ENCODE data around the gene MATN1. TPM values are rescaled to one million over a fixed set of nuclear protein-coding genes. Genes with fewer than 3 reads are reported as not detected.
A peak's percentile ranks its signal among the peaks of the same experiment; 100 is the strongest.

The MATN1 gene
- total RNA-seq, 1 donor from 2014 or later, result 0.54 TPM

GRCh38 chr1:30718636-30719405 is 4.6 kb downstream of the MATN1 start:
- H3K9me3 Mint-ChIP-seq, result peaks cover 5% of the 10 kb centered on the region
- intact Hi-C loops (cut with micrococcal nuclease), result loop anchor here (1.0 to 10.0 kb wide), 6 partner anchors 25 to 436 kb away; no protein-coding TSS in a partner anchor
- peak overlapping the region; percentile 96 for H3K27ac Mint-ChIP-seq
- peaks cover 2% of the 10 kb centered on the region for H3K36me3 Mint-ChIP-seq (ENCODE audit: low read depth)
- peaks cover 14% of the 10 kb centered on the region for H3K4me1 Mint-ChIP-seq
- peak overlapping the region; percentile 96 for H3K4me3 Mint-ChIP-seq
- no peaks in the 10 kb centered on the region for H3K27me3 Mint-ChIP-seq
- peak; percentile 99 for DNase-seq

GRCh38 chr1:30718091-30718635 is 5.2 kb downstream of the MATN1 start:
- H3K27ac Mint-ChIP-seq, result peak overlapping the region; percentile 96
- intact Hi-C loops (cut with micrococcal nuclease), result loop anchor here (1.0 to 10.0 kb wide), 3 partner anchors 26 to 437 kb away; no protein-coding TSS in a partner anchor
- peak; percentile 99 for DNase-seq
- H3K4me1 Mint-ChIP-seq, result peaks cover 14% of the 10 kb centered on the region
- peak overlapping the region; percentile 96 for H3K4me3 Mint-ChIP-seq
- H3K36me3 Mint-ChIP-seq (ENCODE audit: low read depth), result peaks cover 2% of the 10 kb centered on the region
- no peaks in the 10 kb centered on the region for H3K27me3 Mint-ChIP-seq
- peaks cover 5% of the 10 kb centered on the region for H3K9me3 Mint-ChIP-seq

- H3K27me3 Mint-ChIP-seq, result peaks cover 3% of the 10 kb centered on the region
Observed at GRCh38 chr1:30716646-30717045, 6.7 kb downstream of the MATN1 start.

GRCh38 chr1:30715886-30716285 is 7.5 kb downstream of the MATN1 start:
- no peak overlapping the region for H3K4me3 Mint-ChIP-seq
- H3K36me3 Mint-ChIP-seq (ENCODE audit: low read depth), result peaks cover 2% of the 10 kb centered on the region
- DNase-seq, result no peak
- peaks cover 5% of the 10 kb centered on the region for H3K9me3 Mint-ChIP-seq
- intact Hi-C loops (cut with micrococcal nuclease), result loop anchor here (5.0 to 10.0 kb wide), 2 partner anchors 196 to 439 kb away; no protein-coding TSS in a partner anchor
- H3K27me3 Mint-ChIP-seq, result peaks cover 5% of the 10 kb centered on the region
- peaks cover 14% of the 10 kb centered on the region for H3K4me1 Mint-ChIP-seq
- no peak overlapping the region for H3K27ac Mint-ChIP-seq

More at GRCh38 chr1:30716646-30717045, 6.7 kb downstream of the MATN1 start:
- Mint-ChIP-seq H3K36me3 (ENCODE audit: low read depth) (peaks cover 2% of the 10 kb centered on the region), H3K4me1 (peaks cover 14% of the 10 kb centered on the region), H3K27ac (no peak overlapping the region), H3K4me3 (peak overlapping the region; percentile 61), H3K9me3 (peaks cover 5% of the 10 kb centered on the region)
- intact Hi-C loops (cut with micrococcal nuclease), result loop anchor here (5.0 to 10.0 kb wide), 2 partner anchors 196 to 438 kb away; no protein-coding TSS in a partner anchor
- DNase-seq, result no peak

- Mint-ChIP-seq H3K4me3 (no peak overlapping the region), H3K9me3 (peaks cover 5% of the 10 kb centered on the region), H3K27me3 (peaks cover 5% of the 10 kb centered on the region), H3K36me3 (ENCODE audit: low read depth) (peaks cover 2% of the 10 kb centered on the region), H3K27ac (no peak overlapping the region), H3K4me1 (peaks cover 14% of the 10 kb centered on the region)
- DNase-seq, result no peak
- intact Hi-C loops (cut with micrococcal nuclease), result loop anchor here (5.0 to 10.0 kb wide), 2 partner anchors 197 to 440 kb away; no protein-coding TSS in a partner anchor
Observed at GRCh38 chr1:30715216-30715615, 8.2 kb downstream of the MATN1 start.

- Mint-ChIP-seq H3K27me3 (peaks cover 5% of the 10 kb centered on the region), H3K36me3 (ENCODE audit: low read depth) (peaks cover 2% of the 10 kb centered on the region), H3K4me3 (no peak overlapping the region), H3K9me3 (peaks cover 5% of the 10 kb centered on the region), H3K27ac (no peak overlapping the region), H3K4me1 (peaks cover 11% of the 10 kb centered on the region)
- intact Hi-C loops (cut with micrococcal nuclease), result loop anchor here (5.0 to 10.0 kb wide), 2 partner anchors 198 to 440 kb away; no protein-coding TSS in a partner anchor
- no peak for DNase-seq
Observed at GRCh38 chr1:30714536-30715090, 8.8 kb downstream of the MATN1 start.

GRCh38 chr1:30714025-30714424 is 9.4 kb downstream of the MATN1 start:
- intact Hi-C loops (cut with micrococcal nuclease), result loop anchor here (10.0 kb wide), 1 partner anchor 441 kb away; no protein-coding TSS in a partner anchor
- H3K4me3 Mint-ChIP-seq, result no peak overlapping the region

GRCh38 chr1:30713311-30713710 is 10.1 kb downstream of the MATN1 start:
- H3K27ac Mint-ChIP-seq, result no peak overlapping the region
- intact Hi-C loops (cut with micrococcal nuclease), result loop anchor here (10.0 kb wide), 1 partner anchor 441 kb away; no protein-coding TSS in a partner anchor
- H3K9me3 Mint-ChIP-seq, result peaks cover 5% of the 10 kb centered on the region
- DNase-seq, result no peak
- H3K4me1 Mint-ChIP-seq, result peaks cover 7% of the 10 kb centered on the region
- H3K27me3 Mint-ChIP-seq, result peaks cover 7% of the 10 kb centered on the region
- H3K4me3 Mint-ChIP-seq, result no peak overlapping the region
- no peaks in the 10 kb centered on the region for H3K36me3 Mint-ChIP-seq (ENCODE audit: low read depth)

More at GRCh38 chr1:30714025-30714424, 9.4 kb downstream of the MATN1 start:
- Mint-ChIP-seq H3K27ac (no peak overlapping the region), H3K4me1 (peaks cover 7% of the 10 kb centered on the region), H3K9me3 (peaks cover 5% of the 10 kb centered on the region), H3K36me3 (ENCODE audit: low read depth) (peaks cover 2% of the 10 kb centered on the region), H3K27me3 (peaks cover 7% of the 10 kb centered on the region)
- DNase-seq, result no peak

- DNase-seq, result no peak
- H3K27ac Mint-ChIP-seq, result no peak overlapping the region
- no peaks in the 10 kb centered on the region for H3K36me3 Mint-ChIP-seq (ENCODE audit: low read depth)
- intact Hi-C loops (cut with micrococcal nuclease), result loop anchor here (10.0 kb wide), 1 partner anchor 442 kb away; no protein-coding TSS in a partner anchor
- H3K4me1 Mint-ChIP-seq, result peaks cover 2% of the 10 kb centered on the region
- peaks cover 9% of the 10 kb centered on the region for H3K27me3 Mint-ChIP-seq
- peaks cover 5% of the 10 kb centered on the region for H3K9me3 Mint-ChIP-seq
- H3K4me3 Mint-ChIP-seq, result no peak overlapping the region
Observed at GRCh38 chr1:30712583-30712982, 10.8 kb downstream of the MATN1 start.

- intact Hi-C loops (cut with micrococcal nuclease), result loop anchor here (10.0 kb wide), 1 partner anchor 444 kb away; no protein-coding TSS in a partner anchor
- Mint-ChIP-seq H3K9me3 (peaks cover under 1% of the 10 kb centered on the region), H3K27me3 (peaks cover 14% of the 10 kb centered on the region), H3K4me3 (no peak overlapping the region), H3K4me1 (no peaks in the 10 kb centered on the region), H3K36me3 (ENCODE audit: low read depth) (no peaks in the 10 kb centered on the region), H3K27ac (no peak overlapping the region)
- DNase-seq, result no peak
Observed at GRCh38 chr1:30710407-30710806, 13.0 kb downstream of the MATN1 start.

- H3K27ac Mint-ChIP-seq, result no peak overlapping the region
- no peaks in the 10 kb centered on the region for H3K36me3 Mint-ChIP-seq (ENCODE audit: low read depth)
- no peak for DNase-seq
- H3K9me3 Mint-ChIP-seq, result no peaks in the 10 kb centered on the region
- intact Hi-C loops (cut with micrococcal nuclease), result loop anchor here (5.0 kb wide), 1 partner anchor 1471 kb away; the partner anchor contains the start of gene PTPRU
- no peak overlapping the region for H3K4me3 Mint-ChIP-seq
- H3K4me1 Mint-ChIP-seq, result no peaks in the 10 kb centered on the region
- peaks cover 14% of the 10 kb centered on the region for H3K27me3 Mint-ChIP-seq
Observed at GRCh38 chr1:30708361-30708728, 15.0 kb downstream of the MATN1 start.

- Mint-ChIP-seq H3K27me3 (peaks cover 14% of the 10 kb centered on the region), H3K4me1 (no peaks in the 10 kb centered on the region), H3K27ac (no peak overlapping the region), H3K4me3 (no peak overlapping the region), H3K36me3 (ENCODE audit: low read depth) (no peaks in the 10 kb centered on the region), H3K9me3 (no peaks in the 10 kb centered on the region)
- DNase-seq, result peak; percentile 86
- intact Hi-C loops (cut with micrococcal nuclease), result loop anchor here (5.0 kb wide), 1 partner anchor 1470 kb away; the partner anchor contains the start of gene PTPRU
Observed at GRCh38 chr1:30707412-30708360, 15.7 kb downstream of the MATN1 start.

- no peak for DNase-seq
- Mint-ChIP-seq H3K4me3 (no peak overlapping the region), H3K9me3 (no peaks in the 10 kb centered on the region), H3K27ac (no peak overlapping the region), H3K4me1 (no peaks in the 10 kb centered on the region), H3K27me3 (peaks cover 10% of the 10 kb centered on the region), H3K36me3 (ENCODE audit: low read depth) (no peaks in the 10 kb centered on the region)
- intact Hi-C loops (cut with micrococcal nuclease), result loop anchor here (5.0 kb wide), 1 partner anchor 1469 kb away; the partner anchor contains the start of gene PTPRU
Observed at GRCh38 chr1:30706528-30706927, 16.9 kb downstream of the MATN1 start.
